ENCODE measurements around the gene CDK2.

- TF ChIP-seq CTCF (IDR thresholded peaks at IDR 0.05) (no peak), POLR2A (IDR thresholded peaks at IDR 0.05) (no peak)
These were observed 55.4 kb downstream of the CDK2 start for GRCh38 chr12:56021889-56022497.

Measured in lower leg skin (tissue), 3 donors.